Measurements from ENCODE around the gene RPS5. TPM values are rescaled to one million over a fixed set of nuclear protein-coding genes. Genes with fewer than 3 reads are reported as not detected.
A peak's percentile ranks its signal among the peaks of the same experiment; 100 is the strongest.

Gene RPS5
- total and polyA plus RNA-seq, 7 experiments from 2014 or later: 911 to 1,925 (median 1,596) TPM

DNA sequence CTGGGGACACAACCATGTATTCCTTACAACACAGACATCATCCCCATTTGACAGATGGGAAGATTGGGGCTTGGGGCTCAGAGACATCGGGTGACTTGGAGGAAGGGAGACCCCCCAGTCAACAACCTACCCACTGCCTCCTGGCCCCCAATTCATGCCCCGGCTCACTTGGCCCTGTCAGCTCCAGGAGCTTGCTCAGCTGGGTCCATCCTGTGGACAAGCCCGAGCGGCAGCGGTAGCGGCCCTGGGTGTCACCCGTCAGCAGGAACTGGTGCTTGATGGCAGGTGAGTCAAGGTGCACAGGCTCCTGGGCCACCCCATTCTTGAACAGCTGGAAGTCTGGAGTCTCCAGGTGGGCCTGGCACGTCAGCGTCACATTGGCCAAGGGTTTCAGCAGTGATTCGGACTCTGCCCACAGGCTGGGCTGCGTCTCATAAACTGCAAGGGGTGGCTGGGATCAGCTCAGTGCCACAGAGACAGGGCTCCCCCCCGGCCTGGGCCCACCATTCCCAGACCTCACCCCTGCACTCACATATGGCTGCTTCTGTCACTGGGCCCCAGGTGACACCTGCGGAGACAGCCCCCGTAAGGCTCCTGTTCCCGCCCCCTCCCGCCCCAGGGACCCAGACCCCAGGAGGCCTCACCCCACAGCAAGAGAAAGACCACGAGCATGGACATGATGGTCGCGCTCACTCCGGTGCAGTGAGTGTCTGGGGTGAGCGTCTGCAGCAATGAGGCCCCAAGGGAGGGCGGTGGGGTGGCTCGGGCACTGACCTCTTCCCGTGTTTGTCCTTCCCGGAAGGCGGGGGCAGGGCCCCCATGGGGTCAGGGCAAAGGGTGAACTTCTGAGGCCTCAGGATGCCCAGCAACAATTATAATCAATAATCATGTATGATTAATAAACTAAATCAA lies 34.1 kb upstream of the RPS5 start, which contains the start of gene A1BG:
Gene A1BG, minus strand, starts transcription at position 733 of the 912 bp plus-strand sequence. Its CDS starts 55 bp downstream, at position 678.
- intact Hi-C loops (cut with micrococcal nuclease): no loop called here
- peaks cover 9 to 36% (median 27%) of the 10 kb centered on the region in 7 donors for H3K4me1 Mint-ChIP-seq
- POLR2A ChIA-PET: no interaction called here

GRCh38 chr19:58353717-58354477 lies 33.2 kb upstream of the RPS5 start:
- CTCF ChIA-PET: no interaction called here
- H3K4me3 Mint-ChIP-seq: peak overlapping the region in 3 of 10 donors; percentile 16 to 51 (median 25)
- Histone ChIP-seq H3K4me3 (ENCODE audit: low read length) (no peak overlapping the region), H3K4me1 (ENCODE audit: control insufficient read depth in 2 of 2, insufficient read depth in 2 of 2, low read length in 2 of 2) (peaks cover 0 to 6% of the 10 kb centered on the region in 2 donors), H3K9me3 (ENCODE audit: control insufficient read depth in 2 of 3, low read length in 3 of 3) (no peaks in the 10 kb centered on the region), H3K27me3 (ENCODE audit: control insufficient read depth in 2 of 2, insufficient read depth in 2 of 2, low read length in 2 of 2) (no peaks in the 10 kb centered on the region), H3K36me3 (ENCODE audit: control insufficient read depth in 2 of 3, insufficient read depth in 3 of 3, low read length in 3 of 3) (no peaks in the 10 kb centered on the region), H3K27ac (ENCODE audit: low read depth, low read length) (no peak overlapping the region)
- peaks cover 3 to 10% (median 6%) of the 10 kb centered on the region in 5 donors for H3K36me3 Mint-ChIP-seq
- peaks cover 0 to 5% (median 0%) of the 10 kb centered on the region in 5 donors for H3K27me3 Mint-ChIP-seq
- H3K4me1 Mint-ChIP-seq: peaks cover 6 to 29% (median 18%) of the 10 kb centered on the region in 7 donors
- DNase-seq (no peak), ATAC-seq (no peak)
- peaks cover 0 to 3% (median 0%) of the 10 kb centered on the region in 11 donors for H3K9me3 Mint-ChIP-seq
- no peak overlapping the region for H3K27ac Mint-ChIP-seq
- intact Hi-C loops (cut with micrococcal nuclease): no loop called here
- POLR2A ChIA-PET: no interaction called here

More for the DNA sequence above, 34.1 kb upstream of the RPS5 start, which contains the start of gene A1BG:
- peaks cover 0 to 5% (median 0%) of the 10 kb centered on the region in 5 donors for H3K27me3 Mint-ChIP-seq
- Histone ChIP-seq H3K27ac (ENCODE audit: low read depth, low read length) (no peak within 1 kb of the TSS), H3K27me3 (ENCODE audit: control insufficient read depth in 2 of 2, insufficient read depth in 2 of 2, low read length in 2 of 2) (no peaks in the 10 kb centered on the region), H3K4me3 (ENCODE audit: low read length) (no peak within 1 kb of the TSS), H3K36me3 (ENCODE audit: control insufficient read depth in 2 of 3, insufficient read depth in 3 of 3, low read length in 3 of 3) (no peaks in the 10 kb centered on the region), H3K4me1 (ENCODE audit: control insufficient read depth in 2 of 2, insufficient read depth in 2 of 2, low read length in 2 of 2) (peaks cover 6 to 7% of the 10 kb centered on the region in 2 donors), H3K9me3 (ENCODE audit: control insufficient read depth in 2 of 3, low read length in 3 of 3) (no peaks in the 10 kb centered on the region)
- no peak for DNase-seq
- ATAC-seq: no peak
- peak within 1 kb of the TSS in 1 of 9 donors; percentile 54 for H3K27ac Mint-ChIP-seq
- CTCF ChIA-PET: no interaction called here
- peaks cover 0 to 3% (median 0%) of the 10 kb centered on the region in 11 donors for H3K9me3 Mint-ChIP-seq
- H3K4me3 Mint-ChIP-seq: peak within 1 kb of the TSS in 4 of 10 donors; percentile 1 to 51 (median 20)
- peaks cover 3 to 12% (median 6%) of the 10 kb centered on the region in 5 donors for H3K36me3 Mint-ChIP-seq

DNA sequence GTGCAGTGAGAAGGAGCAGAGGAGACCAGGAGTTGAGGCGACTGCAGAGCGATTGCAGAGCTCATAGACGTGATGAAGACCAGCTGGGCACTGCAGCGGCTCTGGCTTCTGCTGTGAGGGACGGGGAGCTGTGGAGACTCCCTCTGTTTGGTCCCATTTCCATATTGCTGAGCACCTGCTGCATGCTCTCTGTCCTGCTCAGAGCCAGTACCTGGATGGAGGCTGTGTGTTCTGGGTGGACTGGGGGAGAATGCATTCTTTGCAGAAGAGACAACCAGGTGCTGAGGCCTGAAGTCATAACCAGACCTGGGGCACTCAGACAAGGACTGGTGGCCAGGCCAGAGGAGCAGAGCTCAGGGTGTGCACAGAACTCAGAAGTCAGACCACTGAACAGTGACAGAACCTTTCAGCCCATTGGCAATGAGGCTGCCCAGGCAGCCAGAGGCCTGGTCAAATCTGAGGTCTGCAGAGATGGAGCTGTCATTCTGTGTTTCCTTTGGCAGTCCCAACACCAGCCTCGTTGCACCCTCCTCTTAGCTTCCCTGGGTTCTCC lies 32.5 kb upstream of the RPS5 start:
- no peaks in the 10 kb centered on the region for H3K27me3 ChIP-seq (ENCODE audit: control insufficient read depth in 2 of 2, insufficient read depth in 2 of 2, low read length in 2 of 2)
- CTCF ChIA-PET: no interaction called here
- POLR2A ChIA-PET: interaction anchor here (0.6 to 3.4 kb wide), 2 partner anchors 8 to 32 kb away, joined by 3 to 12 read pairs; no protein-coding TSS in a partner anchor

GRCh38 chr19:58355215-58355796 lies 31.8 kb upstream of the RPS5 start:
- POLR2A ChIA-PET: interaction anchor here (0.6 to 3.4 kb wide), 4 partner anchors 8 to 172 kb away, joined by 3 to 12 read pairs (median 4); partner anchors contain the start of gene ZNF274
- CTCF ChIA-PET: no interaction called here
- DNase-seq (no peak), ATAC-seq (no peak)
- H3K9me3 Mint-ChIP-seq: no peaks in the 10 kb centered on the region
- H3K4me3 Mint-ChIP-seq: peak overlapping the region; percentile 25 to 78 (median 60)
- Histone ChIP-seq H3K36me3 (ENCODE audit: control insufficient read depth in 2 of 3, insufficient read depth in 3 of 3, low read length in 3 of 3) (no peaks in the 10 kb centered on the region), H3K27me3 (ENCODE audit: control insufficient read depth in 2 of 2, insufficient read depth in 2 of 2, low read length in 2 of 2) (no peaks in the 10 kb centered on the region), H3K4me3 (ENCODE audit: low read length) (no peak overlapping the region), H3K4me1 (ENCODE audit: control insufficient read depth in 2 of 2, insufficient read depth in 2 of 2, low read length in 2 of 2) (peaks cover 0 to 6% of the 10 kb centered on the region in 2 donors), H3K27ac (ENCODE audit: low read depth, low read length) (no peak overlapping the region), H3K9me3 (ENCODE audit: control insufficient read depth in 2 of 3, low read length in 3 of 3) (no peaks in the 10 kb centered on the region)
- H3K36me3 Mint-ChIP-seq: peaks cover 0 to 6% (median 0%) of the 10 kb centered on the region in 5 donors
- peaks cover 2 to 22% (median 13%) of the 10 kb centered on the region in 7 donors for H3K4me1 Mint-ChIP-seq
- H3K27me3 Mint-ChIP-seq: peaks cover 0 to 3% (median 0%) of the 10 kb centered on the region in 5 donors
- H3K27ac Mint-ChIP-seq: peak overlapping the region in 2 of 9 donors; percentile 28 to 40
- intact Hi-C loops (cut with micrococcal nuclease): no loop called here

More for the DNA sequence above, 32.5 kb upstream of the RPS5 start:
- Mint-ChIP-seq H3K36me3 (peaks cover 2 to 8% (median 3%) of the 10 kb centered on the region in 5 donors), H3K27me3 (peaks cover 0 to 3% (median 0%) of the 10 kb centered on the region in 5 donors), H3K9me3 (peaks cover 0 to 2% (median 0%) of the 10 kb centered on the region in 11 donors), H3K27ac (no peak overlapping the region), H3K4me3 (peak overlapping the region in 4 of 10 donors; percentile 6 to 51 (median 20)), H3K4me1 (peaks cover 4 to 25% (median 16%) of the 10 kb centered on the region in 7 donors)
- intact Hi-C loops (cut with micrococcal nuclease): no loop called here
- peaks cover 0 to 6% of the 10 kb centered on the region in 2 donors for H3K4me1 ChIP-seq (ENCODE audit: control insufficient read depth in 2 of 2, insufficient read depth in 2 of 2, low read length in 2 of 2)
- no peaks in the 10 kb centered on the region for H3K36me3 ChIP-seq (ENCODE audit: control insufficient read depth in 2 of 3, insufficient read depth in 3 of 3, low read length in 3 of 3)
- no peaks in the 10 kb centered on the region for H3K9me3 ChIP-seq (ENCODE audit: control insufficient read depth in 2 of 3, low read length in 3 of 3)
- no peak for DNase-seq
- ATAC-seq: no peak
- no peak overlapping the region for H3K4me3 ChIP-seq (ENCODE audit: low read length)
- H3K27ac ChIP-seq (ENCODE audit: low read depth, low read length): no peak overlapping the region

GRCh38 chr19:58355908-58356765 lies 30.9 kb upstream of the RPS5 start:
- Histone ChIP-seq H3K9me3 (ENCODE audit: control insufficient read depth in 2 of 3, low read length in 3 of 3) (no peaks in the 10 kb centered on the region), H3K27me3 (ENCODE audit: control insufficient read depth in 2 of 2, insufficient read depth in 2 of 2, low read length in 2 of 2) (no peaks in the 10 kb centered on the region), H3K4me3 (ENCODE audit: low read length) (peak overlapping the region; percentile 57), H3K36me3 (ENCODE audit: control insufficient read depth in 2 of 3, insufficient read depth in 3 of 3, low read length in 3 of 3) (no peaks in the 10 kb centered on the region), H3K27ac (ENCODE audit: low read depth, low read length) (peak overlapping the region; percentile 56), H3K4me1 (ENCODE audit: control insufficient read depth in 2 of 2, insufficient read depth in 2 of 2, low read length in 2 of 2) (peaks cover 0 to 6% of the 10 kb centered on the region in 2 donors)
- Mint-ChIP-seq H3K27me3 (peaks cover 0 to 3% (median 0%) of the 10 kb centered on the region in 5 donors), H3K27ac (peak overlapping the region in 5 of 9 donors; percentile 19 to 58 (median 31)), H3K4me3 (peak overlapping the region; percentile 52 to 78 (median 70)), H3K4me1 (peaks cover 2 to 24% (median 13%) of the 10 kb centered on the region in 7 donors), H3K36me3 (peaks cover 0 to 4% (median 0%) of the 10 kb centered on the region in 5 donors), H3K9me3 (no peaks in the 10 kb centered on the region)
- ATAC-seq: peak; percentile 68
- POLR2A ChIA-PET: interaction anchor here (0.5 to 3.4 kb wide), 5 partner anchors 8 to 173 kb away, joined by 3 to 12 read pairs (median 4); partner anchors contain the start of gene ZNF274
- peak; percentile 30 to 63 (median 56) for DNase-seq
- intact Hi-C loops (cut with micrococcal nuclease): loop anchor here in 1 of 2 donors (1.0 kb wide), 1 partner anchor 9 kb away; no protein-coding TSS in a partner anchor
- CTCF ChIA-PET: interaction anchor here (1.0 kb wide), 1 partner anchor 76 kb away, joined by 3 read pairs; no protein-coding TSS in a partner anchor

All from naive thymus-derived CD4-positive, alpha-beta T cell (primary cell).